Sigmoid colon (tissue), 7 donors: ENCODE results near the gene NXPE1. TPM values are rescaled to one million over a fixed set of nuclear protein-coding genes. Genes with fewer than 3 reads are reported as not detected.
A peak's percentile ranks its signal among the peaks of the same experiment; 100 is the strongest.
"Not testable (repeated sequence)": the region's sequence is repeated elsewhere in the genome, so short reads cannot be mapped to it uniquely, and the experiment has no call there.

Experiments
- DNase-seq: peaks from one replicate; pipeline ENCODE4 v3.0.0-alpha.2; 2019
- H3K27ac ChIP-seq, 4 donors: fragments of 200-600 bp; sonication (generic); one replicate each; pipeline ENCODE4 v1.5.1; 2016 to 2019; ENCODE audit warnings: mild to moderate bottlenecking in 1 of 4
- H3K27me3 ChIP-seq, 3 donors: fragments of 200-600 bp; sonication (generic); one replicate each; pipeline ENCODE4 v1.5.1; 2019; ENCODE audit warnings: mild to moderate bottlenecking in 1 of 3
- H3K36me3 ChIP-seq, 4 donors: fragments of 200-600 bp; sonication (generic); one replicate each; pipeline ENCODE4 v1.5.1; 2016 to 2019
- H3K4me1 ChIP-seq, 4 donors: fragments of 200-600 bp; sonication (generic); one replicate each; pipeline ENCODE4 v1.5.1; 2017 to 2019
- H3K4me3 ChIP-seq, 4 donors: fragments of 200-600 bp; sonication (generic); one replicate each; pipeline ENCODE4 v1.5.1; 2017 to 2019; ENCODE audit warnings: mild to moderate bottlenecking in 2 of 4, moderate library complexity in 1 of 4
- H3K9me3 ChIP-seq, 4 donors: fragments of 200-600 bp in 3 of 4; sonication (generic) in 3 of 4; one replicate each; pipeline versions ENCODE4 v1.5.1 to v1.6.1; 2013 to 2019
- EP300 ChIP-seq, 4 donors: sonication (generic); formaldehyde crosslinking; IDR thresholded peaks; one replicate each; pipeline ENCODE4 v1.6.1; 2017; ENCODE audit warnings: antibody characterized with exemption in 4 of 4
- POLR2A ChIP-seq, 2 donors: fragments of 450-650 bp; IDR thresholded peaks; one replicate each; pipeline ENCODE4 v1.6.1; 2016; ENCODE audit warnings: antibody characterized with exemption in 2 of 2, mild to moderate bottlenecking in 2 of 2, moderate library complexity in 2 of 2
- POLR2AphosphoS5 ChIP-seq, 4 donors: sonication (generic); formaldehyde crosslinking; IDR thresholded peaks; one replicate each; pipeline ENCODE4 v1.6.1; 2017; ENCODE audit warnings: antibody characterized with exemption in 4 of 4
- WGBS, 2 donors: extraction: QIAGEN DNeasy Blood & Tissue Kit; methylation state at CpG; one replicate each; pipeline ENCODE4 v1.1.7; 2013; 5-methylcytosine and 5-hydroxymethylcytosine counted together
- intact Hi-C: fragments of 100-400 bp; cut with DNase I; formaldehyde crosslinking; loops from one replicate; pipeline ENCODE4 v1.15.1; 2023
- polyA plus RNA-seq, 3 donors: library from polyadenylated mRNA; stranded (reverse); fragments of 200-250 nt; gene quantifications; one replicate each; pipeline ENCODE4 v1.2.3, GENCODE V29; 2013
- total RNA-seq, 4 donors: library from RNA; depleted of rRNA; stranded (reverse); fragments of >200 nt; gene quantifications; one replicate each; pipeline ENCODE4 v1.1.0, GENCODE V29; 2016
- TF ChIP-seq, protein P1 (sequence below), 4 experiments: fragments of 450-650 bp in 3 of 4; fragments of 200-600 bp in 1 of 4; IDR thresholded peaks; one replicate each; pipeline ENCODE4 v1.5.1; 2016 to 2019; ENCODE audit warnings: antibody characterized with exemption in 4 of 4, mild to moderate bottlenecking in 3 of 4, moderate library complexity in 2 of 4
- donor health status: healthy with polysubstance abuse.
- donor health status: Bipolar disorder and iron deficiency.
- donor health status: healthy.

NXPE1 gene
- total RNA-seq: 1 to 10 TPM in 1 of 4 donors, not detected in 3; 3.3 TPM
- 10 to 100 TPM; 13.2 to 36.3 (median 18.0) TPM for polyA plus RNA-seq

DNA sequence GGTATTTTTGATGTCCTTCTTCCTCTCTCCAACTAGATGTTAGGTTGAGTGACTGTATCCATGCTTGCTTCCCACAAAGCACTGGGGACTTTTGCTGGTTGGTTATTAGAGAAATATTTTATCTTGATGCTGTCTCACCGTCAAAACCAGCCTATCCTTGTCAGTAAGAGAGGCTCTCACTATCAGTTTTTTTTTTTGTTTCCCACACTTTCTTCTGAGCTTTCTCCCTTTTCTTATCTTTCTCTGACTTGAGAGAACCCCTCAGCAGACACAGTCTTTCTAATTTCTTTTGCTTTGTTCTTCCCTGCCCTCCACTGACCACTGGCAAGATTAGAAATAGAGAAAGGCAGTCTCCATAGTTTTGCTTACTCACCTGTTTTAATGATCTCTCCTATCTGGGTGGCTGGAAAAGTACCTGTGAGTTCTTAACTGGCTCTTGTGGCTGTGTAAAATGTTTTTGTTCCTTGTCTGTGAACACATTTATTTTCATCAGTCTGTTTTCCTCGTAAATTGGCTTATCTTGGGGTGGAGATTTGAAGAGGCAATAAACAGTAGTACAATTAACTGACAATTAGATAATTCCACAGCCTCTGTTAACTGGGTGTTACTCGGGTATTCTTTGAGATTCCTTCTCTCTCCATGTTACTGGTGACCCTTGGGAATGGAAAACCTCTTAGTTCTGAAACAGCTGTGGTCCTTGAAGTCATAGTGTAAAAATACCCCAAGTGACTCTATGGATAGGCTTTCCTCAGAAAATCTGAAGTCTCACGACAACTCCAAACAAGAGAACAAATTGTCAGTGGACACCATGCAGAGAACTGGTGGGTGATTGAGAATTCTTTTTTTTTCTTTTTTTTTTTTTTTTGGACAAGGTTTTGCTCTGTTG lies at the start of gene NXPE1:
NXPE1 (minus strand) TSS at position 457 of the 886 bp plus-strand sequence. CDS start 8,680 bp downstream, outside the sequence.
- intact Hi-C loops: no loop called here
- Histone ChIP-seq H3K9me3 (no peaks in the 10 kb centered on the region), H3K27me3 (no peaks in the 10 kb centered on the region), H3K4me1 (peaks cover 0 to 12% (median 2%) of the 10 kb centered on the region in 4 donors), H3K4me3 (no peak within 1 kb of the TSS), H3K36me3 (no peaks in the 10 kb centered on the region), H3K27ac (no peak within 1 kb of the TSS)
- DNase-seq: no peak
- peak in 1 of 4 donors; percentile 25 for TF ChIP-seq POLR2AphosphoS5 (IDR thresholded peaks at IDR 0.05)
- peak in 1 of 2 donors; percentile 37 for TF ChIP-seq POLR2A (IDR thresholded peaks at IDR 0.05)
- TF ChIP-seq EP300 (IDR thresholded peaks at IDR 0.05): no peak
- 18 to 60% methylated on average over 4 of the region's 4 CpGs for WGBS, 2 donors

DNA sequence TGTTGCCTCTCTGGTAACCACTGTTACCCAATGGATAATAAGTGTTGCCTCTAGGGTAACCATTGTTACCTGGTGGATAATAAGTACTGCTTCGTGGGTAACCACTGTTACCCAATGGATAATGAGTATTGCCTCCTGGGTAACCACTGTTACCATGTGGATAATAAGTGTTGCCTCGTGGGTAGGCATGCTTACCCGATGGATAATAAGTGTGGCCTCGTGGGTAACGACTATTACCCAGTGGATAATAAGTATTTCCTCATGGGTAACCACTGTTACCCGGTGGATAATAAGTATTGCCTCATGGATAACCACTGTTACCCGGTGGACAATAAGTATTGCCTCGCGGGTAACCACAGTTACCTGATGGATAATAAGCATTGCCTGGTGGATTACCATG lies 49.7 kb upstream of the NXPE1 start:
- Histone ChIP-seq H3K9me3 (peaks cover 0 to 3% (median 0%) of the 10 kb centered on the region in 4 donors), H3K27me3 (no peaks in the 10 kb centered on the region), H3K36me3 (no peaks in the 10 kb centered on the region), H3K4me1 (no peaks in the 10 kb centered on the region), H3K27ac (no peak overlapping the region), H3K4me3 (no peak overlapping the region)
- 95% methylated on average over 9 of the region's 9 CpGs for whole genome bisulfite sequencing, 2 donors
- DNase-seq: no peak
- intact Hi-C loops: loop anchor here (5.0 kb wide), 1 partner anchor 267 kb away; no protein-coding TSS in a partner anchor
- TF ChIP-seq, protein P1, sequence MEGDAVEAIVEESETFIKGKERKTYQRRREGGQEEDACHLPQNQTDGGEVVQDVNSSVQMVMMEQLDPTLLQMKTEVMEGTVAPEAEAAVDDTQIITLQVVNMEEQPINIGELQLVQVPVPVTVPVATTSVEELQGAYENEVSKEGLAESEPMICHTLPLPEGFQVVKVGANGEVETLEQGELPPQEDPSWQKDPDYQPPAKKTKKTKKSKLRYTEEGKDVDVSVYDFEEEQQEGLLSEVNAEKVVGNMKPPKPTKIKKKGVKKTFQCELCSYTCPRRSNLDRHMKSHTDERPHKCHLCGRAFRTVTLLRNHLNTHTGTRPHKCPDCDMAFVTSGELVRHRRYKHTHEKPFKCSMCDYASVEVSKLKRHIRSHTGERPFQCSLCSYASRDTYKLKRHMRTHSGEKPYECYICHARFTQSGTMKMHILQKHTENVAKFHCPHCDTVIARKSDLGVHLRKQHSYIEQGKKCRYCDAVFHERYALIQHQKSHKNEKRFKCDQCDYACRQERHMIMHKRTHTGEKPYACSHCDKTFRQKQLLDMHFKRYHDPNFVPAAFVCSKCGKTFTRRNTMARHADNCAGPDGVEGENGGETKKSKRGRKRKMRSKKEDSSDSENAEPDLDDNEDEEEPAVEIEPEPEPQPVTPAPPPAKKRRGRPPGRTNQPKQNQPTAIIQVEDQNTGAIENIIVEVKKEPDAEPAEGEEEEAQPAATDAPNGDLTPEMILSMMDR (IDR thresholded peaks at IDR 0.05): no peak
- TF ChIP-seq POLR2AphosphoS5 (IDR thresholded peaks at IDR 0.05) (no peak), EP300 (IDR thresholded peaks at IDR 0.05) (no peak), POLR2A (IDR thresholded peaks at IDR 0.05) (no peak)

DNA sequence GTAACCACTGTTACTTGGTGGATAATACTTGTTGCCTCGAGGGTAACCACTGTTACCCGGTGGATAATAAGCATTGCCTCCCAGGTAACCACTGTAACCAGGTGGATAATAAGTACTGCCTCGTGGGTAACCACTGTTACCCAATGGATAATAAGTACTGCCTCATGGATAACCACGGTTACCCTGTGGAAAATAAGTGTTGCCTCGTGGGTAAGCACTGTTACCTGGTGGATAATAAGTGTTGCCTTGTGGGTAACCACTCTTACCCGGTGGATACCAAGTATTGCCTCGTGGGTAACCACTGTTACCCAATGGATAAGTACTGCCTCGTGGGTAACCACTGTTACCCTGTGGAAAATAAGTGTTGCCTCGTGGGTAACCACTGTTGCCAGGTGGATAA lies 48.9 kb upstream of the NXPE1 start:
- intact Hi-C loops: loop anchor here (5.0 kb wide), 1 partner anchor 266 kb away; no protein-coding TSS in a partner anchor
- 88 to 93% methylated on average over 9 of the region's 9 CpGs for WGBS, 2 donors
- DNase-seq: not testable (repeated sequence)

DNA sequence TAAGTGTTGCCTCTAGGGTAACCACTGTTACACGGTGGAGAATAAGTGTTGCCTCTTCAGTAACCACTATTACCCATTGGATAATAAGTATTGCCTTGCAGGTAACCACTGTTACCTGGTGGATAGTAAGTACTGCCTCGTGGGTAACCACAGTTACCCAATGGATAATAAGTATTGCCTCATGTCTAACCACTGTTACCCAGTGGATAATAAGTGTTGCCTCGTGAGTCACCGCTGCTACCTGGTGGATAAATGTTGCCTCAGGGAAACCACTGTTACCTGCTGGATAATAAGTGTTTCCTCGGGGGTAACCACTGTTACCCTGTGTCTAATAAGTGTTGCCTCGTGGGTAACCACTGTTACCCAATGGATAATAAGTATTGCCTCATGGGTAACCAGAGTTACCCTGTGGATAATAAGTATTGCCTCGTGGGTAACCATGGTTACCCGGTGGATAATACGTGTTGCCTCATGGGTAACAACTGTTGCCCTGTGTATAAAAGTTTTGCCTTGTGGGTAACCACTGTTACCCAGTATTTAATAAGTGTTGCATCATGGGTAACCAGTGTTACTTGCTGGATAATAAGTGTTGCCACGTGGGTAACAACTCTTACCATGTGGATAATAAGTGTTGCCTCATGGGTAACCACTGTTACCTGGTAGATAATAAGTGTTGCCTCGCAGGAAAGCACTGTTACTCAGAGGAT lies 48.2 kb upstream of the NXPE1 start:
- Histone ChIP-seq H3K4me1 (no peaks in the 10 kb centered on the region), H3K4me3 (no peak overlapping the region), H3K27ac (no peak overlapping the region), H3K27me3 (no peaks in the 10 kb centered on the region), H3K9me3 (peaks cover 0 to 3% (median 0%) of the 10 kb centered on the region in 4 donors), H3K36me3 (no peaks in the 10 kb centered on the region)
- DNase-seq: no peak
- WGBS, 2 donors: 90 to 95% methylated on average over 11 of the region's 11 CpGs
- intact Hi-C loops: loop anchor here (5.0 kb wide), 1 partner anchor 266 kb away; no protein-coding TSS in a partner anchor
- TF ChIP-seq EP300 (IDR thresholded peaks at IDR 0.05): no peak
- TF ChIP-seq, protein P1 (IDR thresholded peaks at IDR 0.05): no peak

More for the DNA sequence above, 48.9 kb upstream of the NXPE1 start:
- H3K27me3 ChIP-seq, H3K27ac ChIP-seq, H3K9me3 ChIP-seq, H3K36me3 ChIP-seq, H3K4me1 ChIP-seq, H3K4me3 ChIP-seq: not testable (repeated sequence)

DNA sequence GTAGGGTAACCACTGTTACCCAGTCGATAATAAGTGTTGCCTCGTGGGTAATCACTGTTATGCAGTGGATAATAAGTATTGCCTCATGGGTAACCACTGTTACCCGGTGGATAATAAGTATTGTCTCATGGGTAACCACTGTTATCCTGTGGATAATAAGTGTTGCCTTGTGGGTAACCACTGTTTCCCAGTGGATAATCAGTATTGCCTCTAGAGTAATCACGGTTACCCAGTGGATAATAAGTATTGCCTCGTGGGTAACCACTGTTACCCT lies 47.1 kb upstream of the NXPE1 start:
- WGBS, 2 donors: 94 to 95% methylated on average over 5 of the region's 5 CpGs
- H3K27ac ChIP-seq, DNase-seq, H3K27me3 ChIP-seq, H3K36me3 ChIP-seq, H3K4me1 ChIP-seq, H3K4me3 ChIP-seq, H3K9me3 ChIP-seq: not testable (repeated sequence)
- intact Hi-C loops: loop anchor here (5.0 kb wide), 1 partner anchor 264 kb away; no protein-coding TSS in a partner anchor
